Tongue (tissue), 2 donors: ENCODE data around the gene RABL6. TPM values are rescaled to one million over a fixed set of nuclear protein-coding genes. Genes with fewer than 3 reads are reported as not detected.

ENCODE experiments used
- DNase-seq: peaks from one replicate; pipeline ENCODE4 v3.0.0-alpha.2; 2015
- total RNA-seq: library from RNA; depleted of rRNA; stranded (reverse); fragments of >200 nt; gene quantifications from one replicate; pipeline ENCODE4 v1.2.3, GENCODE V29; 2014

RABL6 gene
- total RNA-seq, 1 donor from 2014 or later: 55.0 TPM

GRCh38 chr9:136847088-136847825, 39.5 kb downstream of the RABL6 start:
- DNase-seq: peak; percentile 87

GRCh38 chr9:136847826-136848392, 40.2 kb downstream of the RABL6 start:
- DNase-seq: peak; percentile 86

GRCh38 chr9:136848393-136849037, 40.8 kb downstream of the RABL6 start:
- DNase-seq: no peak

GRCh38 chr9:136849038-136849959, 41.6 kb downstream of the RABL6 start, which contains the start of gene PHPT1:
Gene PHPT1 (plus strand): TSS chr9:136849409. CDS start chr9:136849431, 22 bp downstream.
- DNase-seq: peak; percentile 100

- DNase-seq: no peak
Observed at GRCh38 chr9:136849960-136850865, 42.5 kb downstream of the RABL6 start.

- DNase-seq: no peak
Observed at GRCh38 chr9:136850866-136851775, 43.4 kb downstream of the RABL6 start.

- no peak for DNase-seq
Observed at GRCh38 chr9:136851941-136852663, 44.4 kb downstream of the RABL6 start, which contains the start of gene MAMDC4. Gene MAMDC4 (plus strand): TSS chr9:136852346. CDS start chr9:136852417, 71 bp downstream.

GRCh38 chr9:136852664-136853595, 45.2 kb downstream of the RABL6 start:
- DNase-seq: no peak

- no peak for DNase-seq
Observed at GRCh38 chr9:136853596-136854112, 45.9 kb downstream of the RABL6 start.

- DNase-seq: no peak
Observed at GRCh38 chr9:136854113-136854841, 46.5 kb downstream of the RABL6 start.

GRCh38 chr9:136854842-136855460, 47.2 kb downstream of the RABL6 start:
- no peak for DNase-seq

GRCh38 chr9:136855461-136856078, 47.8 kb downstream of the RABL6 start:
- DNase-seq: no peak

GRCh38 chr9:136856079-136856476, 48.3 kb downstream of the RABL6 start:
- DNase-seq: no peak

- DNase-seq: no peak
Observed at GRCh38 chr9:136856541-136857141, 48.9 kb downstream of the RABL6 start.

GRCh38 chr9:136857166-136857565, 49.4 kb downstream of the RABL6 start:
- no peak for DNase-seq
